Measurements from ENCODE around the gene MPP7. TPM values are rescaled to one million over a fixed set of nuclear protein-coding genes. Genes with fewer than 3 reads are reported as not detected.

The MPP7 gene
- total and polyA plus RNA-seq, 2 of the 8 experiments (the other 6 are each of a cell fraction or from before 2014, with no cell fraction given), result 1.9 to 9.3 TPM

GRCh38 chr10:28312572-28312971 is 9.7 kb upstream of the MPP7 start (continued):
- TF ChIP-seq, protein P1, sequence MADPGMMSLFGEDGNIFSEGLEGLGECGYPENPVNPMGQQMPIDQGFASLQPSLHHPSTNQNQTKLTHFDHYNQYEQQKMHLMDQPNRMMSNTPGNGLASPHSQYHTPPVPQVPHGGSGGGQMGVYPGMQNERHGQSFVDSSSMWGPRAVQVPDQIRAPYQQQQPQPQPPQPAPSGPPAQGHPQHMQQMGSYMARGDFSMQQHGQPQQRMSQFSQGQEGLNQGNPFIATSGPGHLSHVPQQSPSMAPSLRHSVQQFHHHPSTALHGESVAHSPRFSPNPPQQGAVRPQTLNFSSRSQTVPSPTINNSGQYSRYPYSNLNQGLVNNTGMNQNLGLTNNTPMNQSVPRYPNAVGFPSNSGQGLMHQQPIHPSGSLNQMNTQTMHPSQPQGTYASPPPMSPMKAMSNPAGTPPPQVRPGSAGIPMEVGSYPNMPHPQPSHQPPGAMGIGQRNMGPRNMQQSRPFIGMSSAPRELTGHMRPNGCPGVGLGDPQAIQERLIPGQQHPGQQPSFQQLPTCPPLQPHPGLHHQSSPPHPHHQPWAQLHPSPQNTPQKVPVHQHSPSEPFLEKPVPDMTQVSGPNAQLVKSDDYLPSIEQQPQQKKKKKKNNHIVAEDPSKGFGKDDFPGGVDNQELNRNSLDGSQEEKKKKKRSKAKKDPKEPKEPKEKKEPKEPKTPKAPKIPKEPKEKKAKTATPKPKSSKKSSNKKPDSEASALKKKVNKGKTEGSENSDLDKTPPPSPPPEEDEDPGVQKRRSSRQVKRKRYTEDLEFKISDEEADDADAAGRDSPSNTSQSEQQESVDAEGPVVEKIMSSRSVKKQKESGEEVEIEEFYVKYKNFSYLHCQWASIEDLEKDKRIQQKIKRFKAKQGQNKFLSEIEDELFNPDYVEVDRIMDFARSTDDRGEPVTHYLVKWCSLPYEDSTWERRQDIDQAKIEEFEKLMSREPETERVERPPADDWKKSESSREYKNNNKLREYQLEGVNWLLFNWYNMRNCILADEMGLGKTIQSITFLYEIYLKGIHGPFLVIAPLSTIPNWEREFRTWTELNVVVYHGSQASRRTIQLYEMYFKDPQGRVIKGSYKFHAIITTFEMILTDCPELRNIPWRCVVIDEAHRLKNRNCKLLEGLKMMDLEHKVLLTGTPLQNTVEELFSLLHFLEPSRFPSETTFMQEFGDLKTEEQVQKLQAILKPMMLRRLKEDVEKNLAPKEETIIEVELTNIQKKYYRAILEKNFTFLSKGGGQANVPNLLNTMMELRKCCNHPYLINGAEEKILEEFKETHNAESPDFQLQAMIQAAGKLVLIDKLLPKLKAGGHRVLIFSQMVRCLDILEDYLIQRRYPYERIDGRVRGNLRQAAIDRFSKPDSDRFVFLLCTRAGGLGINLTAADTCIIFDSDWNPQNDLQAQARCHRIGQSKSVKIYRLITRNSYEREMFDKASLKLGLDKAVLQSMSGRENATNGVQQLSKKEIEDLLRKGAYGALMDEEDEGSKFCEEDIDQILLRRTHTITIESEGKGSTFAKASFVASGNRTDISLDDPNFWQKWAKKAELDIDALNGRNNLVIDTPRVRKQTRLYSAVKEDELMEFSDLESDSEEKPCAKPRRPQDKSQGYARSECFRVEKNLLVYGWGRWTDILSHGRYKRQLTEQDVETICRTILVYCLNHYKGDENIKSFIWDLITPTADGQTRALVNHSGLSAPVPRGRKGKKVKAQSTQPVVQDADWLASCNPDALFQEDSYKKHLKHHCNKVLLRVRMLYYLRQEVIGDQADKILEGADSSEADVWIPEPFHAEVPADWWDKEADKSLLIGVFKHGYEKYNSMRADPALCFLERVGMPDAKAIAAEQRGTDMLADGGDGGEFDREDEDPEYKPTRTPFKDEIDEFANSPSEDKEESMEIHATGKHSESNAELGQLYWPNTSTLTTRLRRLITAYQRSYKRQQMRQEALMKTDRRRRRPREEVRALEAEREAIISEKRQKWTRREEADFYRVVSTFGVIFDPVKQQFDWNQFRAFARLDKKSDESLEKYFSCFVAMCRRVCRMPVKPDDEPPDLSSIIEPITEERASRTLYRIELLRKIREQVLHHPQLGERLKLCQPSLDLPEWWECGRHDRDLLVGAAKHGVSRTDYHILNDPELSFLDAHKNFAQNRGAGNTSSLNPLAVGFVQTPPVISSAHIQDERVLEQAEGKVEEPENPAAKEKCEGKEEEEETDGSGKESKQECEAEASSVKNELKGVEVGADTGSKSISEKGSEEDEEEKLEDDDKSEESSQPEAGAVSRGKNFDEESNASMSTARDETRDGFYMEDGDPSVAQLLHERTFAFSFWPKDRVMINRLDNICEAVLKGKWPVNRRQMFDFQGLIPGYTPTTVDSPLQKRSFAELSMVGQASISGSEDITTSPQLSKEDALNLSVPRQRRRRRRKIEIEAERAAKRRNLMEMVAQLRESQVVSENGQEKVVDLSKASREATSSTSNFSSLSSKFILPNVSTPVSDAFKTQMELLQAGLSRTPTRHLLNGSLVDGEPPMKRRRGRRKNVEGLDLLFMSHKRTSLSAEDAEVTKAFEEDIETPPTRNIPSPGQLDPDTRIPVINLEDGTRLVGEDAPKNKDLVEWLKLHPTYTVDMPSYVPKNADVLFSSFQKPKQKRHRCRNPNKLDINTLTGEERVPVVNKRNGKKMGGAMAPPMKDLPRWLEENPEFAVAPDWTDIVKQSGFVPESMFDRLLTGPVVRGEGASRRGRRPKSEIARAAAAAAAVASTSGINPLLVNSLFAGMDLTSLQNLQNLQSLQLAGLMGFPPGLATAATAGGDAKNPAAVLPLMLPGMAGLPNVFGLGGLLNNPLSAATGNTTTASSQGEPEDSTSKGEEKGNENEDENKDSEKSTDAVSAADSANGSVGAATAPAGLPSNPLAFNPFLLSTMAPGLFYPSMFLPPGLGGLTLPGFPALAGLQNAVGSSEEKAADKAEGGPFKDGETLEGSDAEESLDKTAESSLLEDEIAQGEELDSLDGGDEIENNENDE (IDR thresholded peaks at IDR 0.05; ENCODE audit: insufficient replicate concordance, low read length), result no peak
- TF ChIP-seq CEBPB (IDR thresholded peaks at IDR 0.05; ENCODE audit: low read depth, low read length) (no peak), BCL11A (IDR thresholded peaks at IDR 0.05; ENCODE audit: low read depth in 2 of 2, low read length in 2 of 2) (no peak), CHD1 (IDR thresholded peaks at IDR 0.05; ENCODE audit: low read depth, low read length) (no peak), BRCA1 (IDR thresholded peaks at IDR 0.05; ENCODE audit: low read depth, low read length) (no peak), RFX5 (IDR thresholded peaks at IDR 0.05; ENCODE audit: borderline replicate concordance, low read depth, low read length) (no peak), HDAC6 (IDR thresholded peaks at IDR 0.05; ENCODE audit: low read depth, low read length) (no peak), TBP (IDR thresholded peaks at IDR 0.05; ENCODE audit: low read depth, low read length) (no peak), POLR2A (IDR thresholded peaks at IDR 0.05; ENCODE audit: control extremely low read depth in 1 of 2, low read depth in 2 of 2, low read length in 2 of 2) (no peak), POU5F1 (IDR thresholded peaks at IDR 0.05; ENCODE audit: low read depth, low read length) (no peak), TAF7 (optimal IDR thresholded peaks at IDR 0.05; ENCODE audit: borderline replicate concordance, low read depth, low read length) (no peak), RXRA (IDR thresholded peaks at IDR 0.05; ENCODE audit: insufficient read depth, low read depth, low read length) (no peak)

All from H1 (cell line).